ENCODE measurements around the gene SNX1.

- TF ChIP-seq SP2 (tag by site-specific recombination; IDR thresholded peaks at IDR 0.05) (no peak), ZNF391 (tag by site-specific recombination; IDR thresholded peaks at IDR 0.05; ENCODE audit: borderline replicate concordance, low read depth) (no peak), ZNF140 (tag by site-specific recombination; IDR thresholded peaks at IDR 0.05) (no peak), GLIS1 (tag by site-specific recombination; IDR thresholded peaks at IDR 0.05) (no peak), ZNF768 (tag by site-specific recombination; IDR thresholded peaks at IDR 0.05) (no peak)
- TF ChIP-seq, protein P1, sequence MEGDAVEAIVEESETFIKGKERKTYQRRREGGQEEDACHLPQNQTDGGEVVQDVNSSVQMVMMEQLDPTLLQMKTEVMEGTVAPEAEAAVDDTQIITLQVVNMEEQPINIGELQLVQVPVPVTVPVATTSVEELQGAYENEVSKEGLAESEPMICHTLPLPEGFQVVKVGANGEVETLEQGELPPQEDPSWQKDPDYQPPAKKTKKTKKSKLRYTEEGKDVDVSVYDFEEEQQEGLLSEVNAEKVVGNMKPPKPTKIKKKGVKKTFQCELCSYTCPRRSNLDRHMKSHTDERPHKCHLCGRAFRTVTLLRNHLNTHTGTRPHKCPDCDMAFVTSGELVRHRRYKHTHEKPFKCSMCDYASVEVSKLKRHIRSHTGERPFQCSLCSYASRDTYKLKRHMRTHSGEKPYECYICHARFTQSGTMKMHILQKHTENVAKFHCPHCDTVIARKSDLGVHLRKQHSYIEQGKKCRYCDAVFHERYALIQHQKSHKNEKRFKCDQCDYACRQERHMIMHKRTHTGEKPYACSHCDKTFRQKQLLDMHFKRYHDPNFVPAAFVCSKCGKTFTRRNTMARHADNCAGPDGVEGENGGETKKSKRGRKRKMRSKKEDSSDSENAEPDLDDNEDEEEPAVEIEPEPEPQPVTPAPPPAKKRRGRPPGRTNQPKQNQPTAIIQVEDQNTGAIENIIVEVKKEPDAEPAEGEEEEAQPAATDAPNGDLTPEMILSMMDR (tag by site-specific recombination; IDR thresholded peaks at IDR 0.05) = no peak
These were observed 17.1 kb downstream of the SNX1 start for GRCh38 chr15:64112904-64113303.

Measured in HEK293 (cell line).